H1 (cell line): ENCODE results near the gene CD300LG. TPM values are rescaled to one million over a fixed set of nuclear protein-coding genes. Genes with fewer than 3 reads are reported as not detected.

Experiments used
- CHD2 ChIP-seq: IDR thresholded peaks from 2 replicates; pipeline ENCODE4 v1.6.1; 2012; ENCODE audit warnings: low read length, improper control_type of control experiment
- CREB1 ChIP-seq: IDR thresholded peaks from 2 replicates; pipeline ENCODE4 v1.6.1; 2012; ENCODE audit warnings: inconsistent platforms
- CTBP2 ChIP-seq: IDR thresholded peaks from 2 replicates; pipeline ENCODE4 v1.7.0; 2011; ENCODE audit warnings: borderline replicate concordance, mild to moderate bottlenecking, moderate library complexity, mixed read lengths, low read length; ENCODE audit not compliant: insufficient read depth, insufficient read length
- SIX5 ChIP-seq: IDR thresholded peaks from 2 replicates; pipeline ENCODE4 v1.6.1; 2011; ENCODE audit warnings: mild to moderate bottlenecking, low read depth, low read length
- SRF ChIP-seq: IDR thresholded peaks from 2 replicates; pipeline ENCODE4 v1.6.1; 2011; ENCODE audit warnings: mild to moderate bottlenecking, low read depth, low read length, moderate library complexity
- TAF7 ChIP-seq: optimal IDR thresholded peaks from 2 replicates; pipeline ENCODE3; 2011; ENCODE audit warnings: low read depth, mild to moderate bottlenecking, inconsistent platforms, low read length, moderate library complexity, borderline replicate concordance
- polyA plus RNA-seq, 7 experiments: library from polyadenylated mRNA; depleted of rRNA in 3 of 7; stranded (reverse) in 5 of 7; unstranded in 2 of 7; fragments of >200 nt in 5 of 7; fragments of 200-250 nt in 2 of 7; gene quantifications; 1 replicate in 5 of 7; 2 replicates in 1 of 7; 4 replicates in 1 of 7; pipeline versions ENCODE4 v1.2.1 to v1.2.3, GENCODE V29; 2011 to 2013; ENCODE audit warnings: missing spikeins in 2 of 7, mixed read lengths in 2 of 7
- total RNA-seq: library from RNA; stranded (reverse); fragmentation: NEBNext Ultra II Directional; extraction: Animal tissue kit (Norgen Biotek cat#: 25700); gene quantifications from 2 replicates; pipeline ENCODE4 v1.2.1, GENCODE V29; 2021
- TF ChIP-seq, protein P1 (sequence below): fragments of 300-600 bp; sonication (generic); IDR thresholded peaks from 2 replicates; pipeline ENCODE4 v1.7.1; 2012; ENCODE audit warnings: low read length, moderate library complexity, mild to moderate bottlenecking, inconsistent platforms; ENCODE audit not compliant: insufficient replicate concordance
- TF ChIP-seq, protein P2 (sequence below): IDR thresholded peaks from 2 replicates; pipeline ENCODE4 v1.6.1; 2011; ENCODE audit warnings: low read length, improper control_type of control experiment

CD300LG gene
- total and polyA plus RNA-seq, 2 of the 8 experiments (the other 6 are each of a cell fraction or from before 2014, with no cell fraction given), result 0.06 TPM; not detected in 1

- TF ChIP-seq, protein P1, sequence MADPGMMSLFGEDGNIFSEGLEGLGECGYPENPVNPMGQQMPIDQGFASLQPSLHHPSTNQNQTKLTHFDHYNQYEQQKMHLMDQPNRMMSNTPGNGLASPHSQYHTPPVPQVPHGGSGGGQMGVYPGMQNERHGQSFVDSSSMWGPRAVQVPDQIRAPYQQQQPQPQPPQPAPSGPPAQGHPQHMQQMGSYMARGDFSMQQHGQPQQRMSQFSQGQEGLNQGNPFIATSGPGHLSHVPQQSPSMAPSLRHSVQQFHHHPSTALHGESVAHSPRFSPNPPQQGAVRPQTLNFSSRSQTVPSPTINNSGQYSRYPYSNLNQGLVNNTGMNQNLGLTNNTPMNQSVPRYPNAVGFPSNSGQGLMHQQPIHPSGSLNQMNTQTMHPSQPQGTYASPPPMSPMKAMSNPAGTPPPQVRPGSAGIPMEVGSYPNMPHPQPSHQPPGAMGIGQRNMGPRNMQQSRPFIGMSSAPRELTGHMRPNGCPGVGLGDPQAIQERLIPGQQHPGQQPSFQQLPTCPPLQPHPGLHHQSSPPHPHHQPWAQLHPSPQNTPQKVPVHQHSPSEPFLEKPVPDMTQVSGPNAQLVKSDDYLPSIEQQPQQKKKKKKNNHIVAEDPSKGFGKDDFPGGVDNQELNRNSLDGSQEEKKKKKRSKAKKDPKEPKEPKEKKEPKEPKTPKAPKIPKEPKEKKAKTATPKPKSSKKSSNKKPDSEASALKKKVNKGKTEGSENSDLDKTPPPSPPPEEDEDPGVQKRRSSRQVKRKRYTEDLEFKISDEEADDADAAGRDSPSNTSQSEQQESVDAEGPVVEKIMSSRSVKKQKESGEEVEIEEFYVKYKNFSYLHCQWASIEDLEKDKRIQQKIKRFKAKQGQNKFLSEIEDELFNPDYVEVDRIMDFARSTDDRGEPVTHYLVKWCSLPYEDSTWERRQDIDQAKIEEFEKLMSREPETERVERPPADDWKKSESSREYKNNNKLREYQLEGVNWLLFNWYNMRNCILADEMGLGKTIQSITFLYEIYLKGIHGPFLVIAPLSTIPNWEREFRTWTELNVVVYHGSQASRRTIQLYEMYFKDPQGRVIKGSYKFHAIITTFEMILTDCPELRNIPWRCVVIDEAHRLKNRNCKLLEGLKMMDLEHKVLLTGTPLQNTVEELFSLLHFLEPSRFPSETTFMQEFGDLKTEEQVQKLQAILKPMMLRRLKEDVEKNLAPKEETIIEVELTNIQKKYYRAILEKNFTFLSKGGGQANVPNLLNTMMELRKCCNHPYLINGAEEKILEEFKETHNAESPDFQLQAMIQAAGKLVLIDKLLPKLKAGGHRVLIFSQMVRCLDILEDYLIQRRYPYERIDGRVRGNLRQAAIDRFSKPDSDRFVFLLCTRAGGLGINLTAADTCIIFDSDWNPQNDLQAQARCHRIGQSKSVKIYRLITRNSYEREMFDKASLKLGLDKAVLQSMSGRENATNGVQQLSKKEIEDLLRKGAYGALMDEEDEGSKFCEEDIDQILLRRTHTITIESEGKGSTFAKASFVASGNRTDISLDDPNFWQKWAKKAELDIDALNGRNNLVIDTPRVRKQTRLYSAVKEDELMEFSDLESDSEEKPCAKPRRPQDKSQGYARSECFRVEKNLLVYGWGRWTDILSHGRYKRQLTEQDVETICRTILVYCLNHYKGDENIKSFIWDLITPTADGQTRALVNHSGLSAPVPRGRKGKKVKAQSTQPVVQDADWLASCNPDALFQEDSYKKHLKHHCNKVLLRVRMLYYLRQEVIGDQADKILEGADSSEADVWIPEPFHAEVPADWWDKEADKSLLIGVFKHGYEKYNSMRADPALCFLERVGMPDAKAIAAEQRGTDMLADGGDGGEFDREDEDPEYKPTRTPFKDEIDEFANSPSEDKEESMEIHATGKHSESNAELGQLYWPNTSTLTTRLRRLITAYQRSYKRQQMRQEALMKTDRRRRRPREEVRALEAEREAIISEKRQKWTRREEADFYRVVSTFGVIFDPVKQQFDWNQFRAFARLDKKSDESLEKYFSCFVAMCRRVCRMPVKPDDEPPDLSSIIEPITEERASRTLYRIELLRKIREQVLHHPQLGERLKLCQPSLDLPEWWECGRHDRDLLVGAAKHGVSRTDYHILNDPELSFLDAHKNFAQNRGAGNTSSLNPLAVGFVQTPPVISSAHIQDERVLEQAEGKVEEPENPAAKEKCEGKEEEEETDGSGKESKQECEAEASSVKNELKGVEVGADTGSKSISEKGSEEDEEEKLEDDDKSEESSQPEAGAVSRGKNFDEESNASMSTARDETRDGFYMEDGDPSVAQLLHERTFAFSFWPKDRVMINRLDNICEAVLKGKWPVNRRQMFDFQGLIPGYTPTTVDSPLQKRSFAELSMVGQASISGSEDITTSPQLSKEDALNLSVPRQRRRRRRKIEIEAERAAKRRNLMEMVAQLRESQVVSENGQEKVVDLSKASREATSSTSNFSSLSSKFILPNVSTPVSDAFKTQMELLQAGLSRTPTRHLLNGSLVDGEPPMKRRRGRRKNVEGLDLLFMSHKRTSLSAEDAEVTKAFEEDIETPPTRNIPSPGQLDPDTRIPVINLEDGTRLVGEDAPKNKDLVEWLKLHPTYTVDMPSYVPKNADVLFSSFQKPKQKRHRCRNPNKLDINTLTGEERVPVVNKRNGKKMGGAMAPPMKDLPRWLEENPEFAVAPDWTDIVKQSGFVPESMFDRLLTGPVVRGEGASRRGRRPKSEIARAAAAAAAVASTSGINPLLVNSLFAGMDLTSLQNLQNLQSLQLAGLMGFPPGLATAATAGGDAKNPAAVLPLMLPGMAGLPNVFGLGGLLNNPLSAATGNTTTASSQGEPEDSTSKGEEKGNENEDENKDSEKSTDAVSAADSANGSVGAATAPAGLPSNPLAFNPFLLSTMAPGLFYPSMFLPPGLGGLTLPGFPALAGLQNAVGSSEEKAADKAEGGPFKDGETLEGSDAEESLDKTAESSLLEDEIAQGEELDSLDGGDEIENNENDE, result no peak
- TF ChIP-seq, protein P2, sequence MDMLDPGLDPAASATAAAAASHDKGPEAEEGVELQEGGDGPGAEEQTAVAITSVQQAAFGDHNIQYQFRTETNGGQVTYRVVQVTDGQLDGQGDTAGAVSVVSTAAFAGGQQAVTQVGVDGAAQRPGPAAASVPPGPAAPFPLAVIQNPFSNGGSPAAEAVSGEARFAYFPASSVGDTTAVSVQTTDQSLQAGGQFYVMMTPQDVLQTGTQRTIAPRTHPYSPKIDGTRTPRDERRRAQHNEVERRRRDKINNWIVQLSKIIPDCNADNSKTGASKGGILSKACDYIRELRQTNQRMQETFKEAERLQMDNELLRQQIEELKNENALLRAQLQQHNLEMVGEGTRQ, result no peak
- TF ChIP-seq TAF7 (no peak), CTBP2 (no peak), CREB1 (no peak), CHD2 (no peak), SIX5 (no peak), SRF (no peak)
Observed at GRCh38 chr17:43879723-43880419, 32.9 kb downstream of the CD300LG start (continued).
